GM12874 (cell line): ENCODE results near the gene TIMM9.

Experiments
- TF ChIP-seq, protein P1 (sequence below): IDR thresholded peaks from 2 replicates; pipeline ENCODE4 v1.5.1; 2011; ENCODE audit warnings: low read depth, mild to moderate bottlenecking, control low read depth, low read length, moderate library complexity; ENCODE audit not compliant: insufficient read depth

Gene TIMM9

DNA sequence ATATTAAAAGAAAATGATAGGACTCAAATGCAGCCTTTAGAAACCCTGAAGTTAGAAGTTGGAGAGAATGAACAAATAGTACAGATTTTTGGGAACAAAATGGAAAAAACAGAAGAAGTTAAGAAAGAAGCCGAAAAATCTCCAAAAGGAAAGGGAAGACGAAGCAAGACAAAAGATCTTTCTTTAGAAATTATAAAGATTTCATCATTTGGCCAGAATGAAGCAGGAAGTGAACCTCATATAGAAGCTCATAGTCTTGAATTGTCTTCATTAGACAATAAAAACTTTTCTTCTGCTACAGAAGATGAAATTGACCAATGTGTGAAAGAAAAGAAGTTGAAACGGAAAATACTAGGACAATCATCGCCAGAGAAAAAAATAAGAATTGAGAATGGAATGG, 63.0 kb downstream of the TIMM9 start:
- TF ChIP-seq, protein P1, sequence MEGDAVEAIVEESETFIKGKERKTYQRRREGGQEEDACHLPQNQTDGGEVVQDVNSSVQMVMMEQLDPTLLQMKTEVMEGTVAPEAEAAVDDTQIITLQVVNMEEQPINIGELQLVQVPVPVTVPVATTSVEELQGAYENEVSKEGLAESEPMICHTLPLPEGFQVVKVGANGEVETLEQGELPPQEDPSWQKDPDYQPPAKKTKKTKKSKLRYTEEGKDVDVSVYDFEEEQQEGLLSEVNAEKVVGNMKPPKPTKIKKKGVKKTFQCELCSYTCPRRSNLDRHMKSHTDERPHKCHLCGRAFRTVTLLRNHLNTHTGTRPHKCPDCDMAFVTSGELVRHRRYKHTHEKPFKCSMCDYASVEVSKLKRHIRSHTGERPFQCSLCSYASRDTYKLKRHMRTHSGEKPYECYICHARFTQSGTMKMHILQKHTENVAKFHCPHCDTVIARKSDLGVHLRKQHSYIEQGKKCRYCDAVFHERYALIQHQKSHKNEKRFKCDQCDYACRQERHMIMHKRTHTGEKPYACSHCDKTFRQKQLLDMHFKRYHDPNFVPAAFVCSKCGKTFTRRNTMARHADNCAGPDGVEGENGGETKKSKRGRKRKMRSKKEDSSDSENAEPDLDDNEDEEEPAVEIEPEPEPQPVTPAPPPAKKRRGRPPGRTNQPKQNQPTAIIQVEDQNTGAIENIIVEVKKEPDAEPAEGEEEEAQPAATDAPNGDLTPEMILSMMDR = no peak

GRCh38 chr14:58362798-58363412, 64.4 kb downstream of the TIMM9 start:
- TF ChIP-seq, protein P1 = no peak; the same call in 1 of the 2 replicates
